GM18867 (cell line): ENCODE measurements around the gene SLX9.

ENCODE experiments used
- ATAC-seq: cut with Tn5 transposase; IDR thresholded peaks from one replicate; pipeline ENCODE4 v1.9.1; 2021; ENCODE audit warnings: mild to moderate bottlenecking, moderate library complexity; ENCODE audit not compliant: unreplicated experiment

SLX9 gene

DNA sequence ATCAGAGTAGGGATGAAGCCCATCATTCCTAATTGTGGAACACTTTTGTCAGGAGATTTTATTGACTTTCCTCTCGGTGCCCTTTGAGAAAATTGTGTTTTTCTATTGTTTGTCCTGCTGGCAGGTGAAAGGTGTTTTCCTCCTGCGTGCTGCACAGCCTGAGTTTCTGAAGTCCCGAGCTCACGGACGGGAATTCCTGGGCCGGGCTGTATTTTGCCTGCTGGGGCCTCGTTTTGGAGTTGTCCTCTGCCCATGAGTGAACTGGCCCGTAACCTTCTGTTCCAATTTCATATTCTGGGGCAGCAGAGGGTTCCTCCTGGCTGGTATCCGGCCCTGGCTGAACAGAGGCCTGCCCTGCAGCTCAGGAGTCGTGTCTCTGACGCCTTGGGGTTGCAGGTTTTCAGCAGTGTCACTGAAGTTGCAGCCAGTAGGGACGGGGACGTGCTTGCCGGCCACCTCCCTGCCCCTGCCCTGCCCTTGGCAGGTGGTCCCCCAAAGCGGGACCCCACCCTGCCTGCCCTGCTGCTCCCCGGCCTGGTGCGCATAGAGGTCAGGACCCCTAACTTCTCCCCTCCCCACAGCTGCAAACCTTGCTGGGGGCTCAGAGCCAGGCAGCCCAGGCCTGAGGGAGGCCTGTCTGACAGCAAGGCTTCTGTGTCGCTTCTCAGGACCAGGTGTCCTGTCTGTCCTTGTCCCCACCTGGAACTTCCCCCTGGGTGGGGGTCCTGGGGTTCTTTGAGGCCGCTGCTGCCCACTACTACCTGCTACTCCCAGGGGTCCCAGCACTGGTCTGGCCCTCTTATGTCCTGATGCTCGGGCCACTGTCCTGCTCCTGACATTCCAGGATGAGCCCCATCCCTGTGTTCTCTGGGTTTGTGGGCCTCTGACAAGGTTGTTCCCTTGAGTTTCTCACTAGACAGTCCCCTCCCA is 49.0 kb downstream of the SLX9 start:
- no peak for ATAC-seq

DNA sequence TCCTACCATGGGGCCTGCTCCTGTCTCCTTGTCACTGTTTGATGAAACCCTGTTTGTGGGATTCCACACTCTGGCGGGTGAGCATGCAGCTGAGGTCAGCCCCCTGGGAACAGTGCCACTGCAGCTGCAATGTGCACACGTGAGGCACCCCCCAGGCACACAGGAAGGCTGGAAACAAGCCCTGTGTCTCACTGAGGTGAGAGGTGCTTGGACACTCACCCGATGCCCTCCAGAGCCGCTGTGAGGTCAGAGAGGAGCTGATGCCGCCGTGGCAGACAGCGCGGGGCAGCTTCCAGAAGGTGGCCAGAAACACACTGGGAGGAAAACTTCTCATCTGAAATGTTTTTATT is 49.7 kb downstream of the SLX9 start:
- ATAC-seq = no peak

DNA sequence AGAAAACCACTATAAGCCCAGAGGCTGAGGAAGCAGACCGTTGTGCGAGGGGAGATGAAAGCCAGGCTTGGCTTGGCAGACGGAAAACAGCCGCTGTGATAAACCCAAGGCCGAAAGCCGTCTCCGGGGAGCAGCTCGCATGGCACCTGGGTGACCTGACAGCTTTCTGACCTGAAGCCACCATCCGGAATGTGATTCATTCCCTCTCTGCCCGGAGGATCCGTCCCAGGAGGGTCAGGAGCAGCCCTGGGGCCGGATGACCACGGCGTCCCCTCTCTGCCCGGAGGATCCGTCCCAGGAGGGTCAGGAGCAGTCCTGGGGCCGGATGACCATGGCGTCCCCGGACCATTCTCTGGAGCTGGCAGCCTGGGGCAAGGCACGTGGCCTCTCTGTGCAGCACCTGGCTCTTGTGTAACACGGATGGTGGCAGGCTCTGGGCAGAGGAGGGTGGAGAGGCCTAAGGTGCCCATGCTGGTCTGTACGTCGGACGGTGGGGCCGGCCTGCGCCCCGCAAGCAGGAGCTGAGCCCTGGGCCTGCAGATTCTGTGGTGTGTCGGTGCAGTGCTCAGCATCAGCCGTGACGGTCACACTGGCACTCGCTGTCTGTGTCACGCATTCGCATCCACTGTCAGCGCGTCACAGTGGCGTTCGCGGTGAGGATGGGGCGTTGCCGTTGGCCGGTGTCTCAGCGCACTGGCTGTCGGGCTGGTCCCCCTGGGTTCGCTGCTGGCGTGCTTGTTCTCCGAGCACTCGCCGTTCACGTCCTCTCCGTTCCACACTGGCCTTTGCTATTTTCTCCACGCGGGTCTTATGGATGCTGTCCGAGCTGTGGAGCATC is 50.3 kb downstream of the SLX9 start:
- no peak for ATAC-seq

- ATAC-seq = no peak
Measured at GRCh38 chr21:44990921-44991320, 51.1 kb downstream of the SLX9 start.

DNA sequence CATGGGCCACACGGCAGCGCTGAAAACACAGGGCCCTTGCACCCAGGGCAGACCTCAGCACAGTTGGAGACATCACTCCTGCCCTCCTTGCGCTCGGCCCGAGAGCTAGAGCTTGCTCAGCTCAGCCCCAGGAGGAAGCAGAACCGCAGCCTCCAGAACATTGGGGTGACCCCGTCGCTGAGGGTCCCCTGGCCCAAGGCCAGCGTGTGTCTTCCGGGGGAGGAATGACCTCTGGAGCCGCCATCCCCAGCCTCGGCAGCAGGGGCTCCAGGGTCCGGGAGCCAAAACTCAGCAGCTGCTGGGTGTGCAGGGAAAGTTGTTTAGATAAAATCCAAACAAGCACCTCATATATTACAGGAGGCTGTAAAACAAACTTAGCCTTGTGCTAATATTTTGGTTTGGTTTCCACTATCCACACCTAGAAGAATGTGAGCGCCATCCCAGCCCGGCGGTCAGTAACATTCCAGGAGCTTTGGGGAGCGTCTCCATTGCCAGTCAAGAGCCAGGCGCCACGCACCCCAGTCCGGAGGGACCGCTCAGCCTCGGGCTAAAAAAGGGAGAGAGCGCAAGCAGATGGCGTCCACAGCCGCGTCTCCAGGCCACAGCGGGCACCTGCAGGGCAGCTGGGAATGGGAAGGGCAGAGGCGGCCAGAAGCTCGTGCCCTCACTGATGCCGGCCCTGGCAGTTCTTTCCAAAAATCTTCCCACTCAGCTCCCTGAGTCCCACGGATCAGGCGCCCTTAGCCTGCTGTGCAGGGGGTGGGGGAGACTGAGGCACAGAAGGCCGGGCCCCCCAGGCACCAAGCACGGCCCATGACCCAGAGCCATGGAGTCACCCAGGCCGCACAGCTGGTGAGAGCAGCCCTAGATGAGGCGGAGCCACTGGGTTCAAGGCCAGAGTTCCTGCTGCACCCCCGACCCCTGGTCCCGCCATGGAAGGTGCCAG is 52.0 kb downstream of the SLX9 start:
- ATAC-seq = no peak

- ATAC-seq = no peak
Measured at GRCh38 chr21:44992608-44993031, 52.8 kb downstream of the SLX9 start.

DNA sequence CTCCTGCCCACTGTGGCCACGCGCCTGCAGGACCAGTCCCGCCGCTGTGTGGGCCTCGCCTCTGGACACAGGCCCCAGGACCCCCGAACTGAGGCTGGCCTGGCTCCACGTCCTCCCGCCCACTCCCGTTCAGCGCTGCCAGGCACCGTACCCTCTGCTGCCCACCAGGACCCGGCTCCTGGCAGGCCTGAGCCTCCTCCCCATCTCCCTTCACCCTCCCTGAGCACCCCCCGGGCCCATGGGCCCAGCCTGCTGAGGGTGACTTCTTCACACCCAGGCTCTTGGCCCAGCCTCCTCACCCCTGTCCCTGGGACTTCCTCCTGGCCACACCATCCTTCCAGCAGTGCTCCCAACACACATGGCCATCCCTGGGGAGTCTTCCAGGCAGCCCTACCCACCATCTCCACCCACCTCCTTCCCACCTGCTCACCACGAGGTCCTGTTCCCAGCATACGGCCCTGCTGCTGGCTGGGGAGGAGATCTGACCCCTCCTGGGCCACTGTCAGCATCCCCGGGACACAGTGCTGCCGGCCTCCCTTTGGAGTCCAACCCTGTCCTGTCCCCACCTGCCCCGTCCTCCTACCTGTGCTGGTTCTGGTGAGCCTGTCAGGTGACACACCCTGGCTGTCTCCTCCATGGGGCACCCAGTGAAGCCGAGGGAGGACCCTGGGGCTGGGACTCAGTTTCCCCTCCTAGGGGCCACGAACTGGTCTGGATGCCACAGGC is 53.7 kb downstream of the SLX9 start:
- no peak for ATAC-seq

- no peak for ATAC-seq
Measured at GRCh38 chr21:44994047-44994694, 54.3 kb downstream of the SLX9 start.

GRCh38 chr21:44994695-44995342 is 55.0 kb downstream of the SLX9 start:
- ATAC-seq = no peak

DNA sequence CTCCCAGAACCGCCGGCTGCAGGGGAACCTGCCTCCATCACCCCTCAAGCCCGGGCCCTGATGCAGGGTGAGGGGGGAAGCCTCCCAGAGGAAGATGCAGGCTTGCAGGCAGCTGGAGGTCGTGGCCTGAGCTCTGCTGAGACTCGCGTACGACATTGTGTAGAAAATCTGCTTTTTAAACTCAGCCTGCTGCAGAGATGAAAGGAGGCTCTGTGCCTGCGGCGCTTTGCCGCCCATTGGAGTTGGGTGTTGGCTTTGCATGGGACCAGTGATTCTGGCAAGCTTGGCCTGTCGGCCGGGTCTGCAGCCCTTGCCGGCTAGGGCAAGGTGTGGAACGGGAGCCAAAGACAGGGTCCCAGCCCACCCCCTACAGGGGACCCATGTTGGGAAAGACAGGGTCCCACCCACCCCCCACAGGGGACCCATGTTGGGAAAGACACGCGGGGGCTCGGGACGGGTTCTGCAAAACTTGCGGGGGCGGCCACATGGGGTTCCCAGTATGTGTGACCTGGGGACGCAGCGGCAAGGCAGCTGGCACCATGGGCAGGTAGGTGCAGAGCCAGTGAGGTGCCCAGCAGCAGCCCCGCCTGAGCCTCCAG is 55.6 kb downstream of the SLX9 start:
- ATAC-seq = no peak

GRCh38 chr21:44996096-44996495 is 56.3 kb downstream of the SLX9 start:
- ATAC-seq = no peak

DNA sequence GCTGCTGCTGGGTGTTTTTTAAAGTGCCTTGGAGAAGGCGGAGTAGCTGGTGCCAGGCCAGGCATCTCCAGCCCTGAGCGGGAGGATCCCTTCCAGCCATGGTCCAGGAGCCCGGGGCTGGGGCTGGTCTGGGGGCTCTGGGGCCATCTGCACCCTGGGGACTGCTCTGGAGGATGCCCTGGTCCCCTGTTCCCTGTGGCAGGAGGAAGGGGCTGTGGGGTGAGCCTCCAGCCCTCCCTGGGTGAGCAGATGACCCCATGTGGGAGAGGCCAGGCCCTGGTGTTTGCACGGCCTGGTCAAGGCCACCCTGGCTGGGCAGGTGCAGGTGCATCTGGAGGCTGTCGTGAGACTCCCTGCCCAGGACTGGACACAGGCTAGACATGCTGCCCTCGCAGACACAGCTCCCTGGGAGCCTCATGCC is 56.7 kb downstream of the SLX9 start:
- ATAC-seq = no peak

DNA sequence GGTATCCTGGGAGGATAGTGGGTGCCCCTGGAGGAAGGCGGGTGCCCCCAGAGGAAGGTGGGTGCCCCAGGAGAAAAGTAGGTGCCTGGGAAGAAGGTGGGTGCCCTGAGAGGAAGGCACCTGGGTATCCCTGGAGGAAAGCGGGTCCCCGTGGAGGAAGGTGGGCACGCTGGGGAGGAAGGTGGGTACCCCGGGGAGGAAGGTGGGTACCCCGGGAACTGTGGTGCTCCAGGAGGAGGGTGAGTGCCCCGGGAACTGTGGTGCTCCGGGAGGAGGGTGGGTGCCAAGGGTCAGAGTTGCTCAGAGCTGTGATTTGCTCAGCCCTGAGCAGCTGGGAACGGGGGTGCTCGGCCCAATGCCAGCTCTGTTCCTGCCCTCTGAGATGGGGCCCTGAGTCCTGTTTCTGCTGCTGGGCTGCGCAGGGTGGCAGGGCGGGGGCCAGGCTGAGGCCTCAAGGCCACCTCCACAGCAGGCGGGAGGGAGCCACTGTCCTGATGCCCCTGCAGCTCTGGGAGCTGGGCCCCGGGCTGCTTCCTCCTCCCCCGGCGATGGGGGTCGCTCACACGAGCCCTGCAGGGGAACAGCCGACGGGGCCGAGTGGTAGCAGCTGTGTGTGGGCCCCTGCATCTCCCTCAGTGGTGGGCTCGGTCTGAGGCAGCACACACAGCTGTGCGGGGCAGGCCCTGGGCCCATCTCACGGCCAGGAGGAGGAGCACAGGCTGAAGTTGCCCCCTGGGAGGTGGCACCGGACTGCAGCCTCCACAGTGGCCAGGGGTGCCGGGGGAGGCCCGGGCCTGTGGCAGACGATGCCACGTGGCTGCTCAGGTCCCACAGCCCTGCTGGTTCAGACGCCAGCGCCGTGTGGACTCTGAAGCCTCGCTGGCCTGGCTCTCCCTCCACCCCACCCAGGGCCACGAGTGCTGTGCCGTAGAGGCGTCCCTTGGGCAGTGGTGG is 57.4 kb downstream of the SLX9 start:
- no peak for ATAC-seq

- no peak for ATAC-seq
Measured at GRCh38 chr21:44998086-44998620, 58.3 kb downstream of the SLX9 start.

GRCh38 chr21:44998621-44999427 is 59.0 kb downstream of the SLX9 start:
- no peak for ATAC-seq

- no peak for ATAC-seq
Measured at GRCh38 chr21:44999428-44999971, 59.7 kb downstream of the SLX9 start.
